Measurements from ENCODE around the gene COX19. TPM values are rescaled to one million over a fixed set of nuclear protein-coding genes. Genes with fewer than 3 reads are reported as not detected.
"Not testable (repeated sequence)": the region's sequence is repeated elsewhere in the genome, so short reads cannot be mapped to it uniquely, and the experiment has no call there.

Gene COX19
- total RNA-seq, 1 experiment from 2014 or later: 14.0 TPM

DNA sequence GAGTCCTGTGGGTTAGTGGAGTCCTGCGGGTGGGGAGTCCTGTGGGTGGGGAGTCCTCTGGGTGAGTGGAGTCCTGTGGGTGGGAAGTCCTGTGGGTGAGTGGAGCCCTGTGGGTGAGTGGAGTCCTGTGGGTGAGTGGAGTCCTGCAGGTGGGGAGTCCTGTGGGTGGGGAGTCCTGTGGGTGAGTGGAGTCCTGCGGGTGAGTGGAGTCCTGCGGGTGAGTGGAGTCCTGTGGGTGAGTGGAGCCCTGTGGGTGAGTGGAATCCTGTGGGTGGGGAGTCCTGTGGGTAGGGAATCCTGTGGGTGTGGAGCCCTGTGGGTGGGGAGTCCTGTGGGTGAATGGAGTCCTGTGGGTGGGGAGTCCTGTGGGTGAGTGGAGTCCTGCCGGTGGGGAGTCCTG lies 26.7 kb upstream of the COX19 start:
- RAD21 ChIA-PET (ENCODE audit: low non-redundant PET in 1 of 2, low total read pairs in 2 of 2, uncharacterized antibody in 2 of 2, unreplicated experiment in 2 of 2); H3K9ac ChIP-seq (ENCODE audit: low read length); H3K9me3 ChIP-seq (ENCODE audit: control insufficient read depth in 1 of 2, insufficient read depth in 1 of 2, low read depth in 1 of 2, low read length in 2 of 2); H3K4me1 ChIP-seq (ENCODE audit: control insufficient read depth in 1 of 2, insufficient read depth in 2 of 2, low read length in 2 of 2); H2AFZ ChIP-seq (ENCODE audit: low read depth, low read length, poor library complexity, severe bottlenecking); H3K27ac ChIP-seq (ENCODE audit: low read depth, low read length); BruUV-seq (replicated peaks); CTCF ChIA-PET; H3K9me2 ChIP-seq (ENCODE audit: insufficient read depth); H3K27me3 ChIP-seq (ENCODE audit: insufficient read depth, low read length); H3K36me3 ChIP-seq (ENCODE audit: control insufficient read depth in 1 of 2, insufficient read depth in 2 of 2, low read length in 2 of 2); H3K4me3 ChIP-seq (replicated peaks in 1 of 2; ENCODE audit: low read depth in 1 of 2, low read length in 2 of 2); ATAC-seq; H3K4me2 ChIP-seq (ENCODE audit: low read length); DNase-seq (ENCODE audit: low read depth, low spot score); H4K20me1 ChIP-seq (ENCODE audit: insufficient read depth); H3K79me2 ChIP-seq (ENCODE audit: insufficient read depth, low read length); intact Hi-C loops (cut with micrococcal nuclease); POLR2A ChIA-PET: not testable (repeated sequence)

- H3K4me3 ChIP-seq (replicated peaks in 1 of 2; ENCODE audit: low read depth in 1 of 2, low read length in 2 of 2); POLR2A ChIA-PET; H3K4me2 ChIP-seq (ENCODE audit: low read length); H4K20me1 ChIP-seq (ENCODE audit: insufficient read depth); BruUV-seq (replicated peaks); H3K9me3 ChIP-seq (ENCODE audit: control insufficient read depth in 1 of 2, insufficient read depth in 1 of 2, low read depth in 1 of 2, low read length in 2 of 2); H2AFZ ChIP-seq (ENCODE audit: low read depth, low read length, poor library complexity, severe bottlenecking); H3K4me1 ChIP-seq (ENCODE audit: control insufficient read depth in 1 of 2, insufficient read depth in 2 of 2, low read length in 2 of 2); DNase-seq (ENCODE audit: low read depth, low spot score); H3K9ac ChIP-seq (ENCODE audit: low read length); RAD21 ChIA-PET (ENCODE audit: low non-redundant PET in 1 of 2, low total read pairs in 2 of 2, uncharacterized antibody in 2 of 2, unreplicated experiment in 2 of 2); H3K27me3 ChIP-seq (ENCODE audit: insufficient read depth, low read length); intact Hi-C loops (cut with micrococcal nuclease); H3K9me2 ChIP-seq (ENCODE audit: insufficient read depth); H3K27ac ChIP-seq (ENCODE audit: low read depth, low read length); H3K36me3 ChIP-seq (ENCODE audit: control insufficient read depth in 1 of 2, insufficient read depth in 2 of 2, low read length in 2 of 2); CTCF ChIA-PET; H3K79me2 ChIP-seq (ENCODE audit: insufficient read depth, low read length): not testable (repeated sequence)
- peak; percentile 62; the same call in 1 of the 2 replicates for ATAC-seq
These were observed 25.9 kb upstream of the COX19 start for GRCh38 chr7:1001069-1001770.

Data from HCT116 (cell line).